H9 (cell line): ENCODE results near the gene NEK7. TPM values are rescaled to one million over a fixed set of nuclear protein-coding genes. Genes with fewer than 3 reads are reported as not detected.
A peak's percentile ranks its signal among the peaks of the same experiment; 100 is the strongest.

ENCODE experiments used
- DNase-seq: peaks from one replicate; pipeline ENCODE4 v3.0.0-alpha.2; 2017
- H2AFZ ChIP-seq: one replicate; pipeline ENCODE4 v1.6.1; 2013; ENCODE audit warnings: mild to moderate bottlenecking, low read length, control low read depth, moderate library complexity
- H2AK5ac ChIP-seq: 2 replicates; pipeline ENCODE4 v1.6.1; 2013; ENCODE audit warnings: low read length, control low read depth, mixed read lengths; ENCODE audit not compliant: insufficient read length
- H2BK120ac ChIP-seq: one replicate; pipeline ENCODE4 v1.6.1; 2013; ENCODE audit warnings: low read depth, mild to moderate bottlenecking, low read length, control low read depth, inconsistent platforms; ENCODE audit not compliant: poor library complexity, severe bottlenecking
- H2BK12ac ChIP-seq: 2 replicates; pipeline ENCODE4 v1.6.1; 2013; ENCODE audit warnings: low read length, control low read depth, mixed read lengths, low read depth; ENCODE audit not compliant: insufficient read length
- H2BK15ac ChIP-seq: 2 replicates; pipeline ENCODE4 v1.6.1; 2013; ENCODE audit warnings: low read depth, low read length, control low read depth
- H2BK20ac ChIP-seq: one replicate; pipeline ENCODE4 v1.6.1; 2013; ENCODE audit warnings: low read depth, mild to moderate bottlenecking, low read length, control low read depth, inconsistent platforms; ENCODE audit not compliant: poor library complexity, severe bottlenecking
- H2BK5ac ChIP-seq: 2 replicates; pipeline ENCODE4 v1.6.1; 2013; ENCODE audit warnings: low read length, control low read depth, mixed read lengths; ENCODE audit not compliant: insufficient read length
- H3K14ac ChIP-seq: 2 replicates; pipeline ENCODE4 v1.6.1; 2013; ENCODE audit warnings: low read length, control low read depth; ENCODE audit not compliant: insufficient read depth
- H3K18ac ChIP-seq: 2 replicates; pipeline ENCODE4 v1.6.1; 2013; ENCODE audit warnings: low read depth, mild to moderate bottlenecking, mixed read lengths, low read length, control low read depth; ENCODE audit not compliant: insufficient read length
- H3K23ac ChIP-seq: 2 replicates; pipeline ENCODE4 v1.6.1; 2013; ENCODE audit warnings: low read length, control low read depth, mixed read lengths, low read depth; ENCODE audit not compliant: insufficient read length
- H3K23me2 ChIP-seq: 2 replicates; pipeline ENCODE4 v1.6.1; 2013; ENCODE audit warnings: low read depth, mild to moderate bottlenecking, mixed read lengths, low read length, control low read depth; ENCODE audit not compliant: insufficient read length, poor library complexity, severe bottlenecking
- H3K27ac ChIP-seq: 2 replicates; pipeline ENCODE4 v1.5.1; 2013; ENCODE audit warnings: low read length, control low read depth, mixed read lengths, low read depth; ENCODE audit not compliant: insufficient read length
- H3K27me3 ChIP-seq: 2 replicates; pipeline ENCODE4 v1.6.1; 2013; ENCODE audit warnings: low read length, control low read depth, inconsistent platforms; ENCODE audit not compliant: insufficient read depth
- H3K4ac ChIP-seq: 2 replicates; pipeline ENCODE4 v1.6.1; 2013; ENCODE audit warnings: low read depth, mild to moderate bottlenecking, control low read depth, inconsistent platforms, low read length, moderate library complexity
- H3K4me1 ChIP-seq: 2 replicates; pipeline ENCODE4 v1.6.1; 2013; ENCODE audit warnings: low read length, control low read depth, inconsistent platforms; ENCODE audit not compliant: insufficient read depth
- H3K4me2 ChIP-seq: 2 replicates; pipeline ENCODE4 v1.6.1; 2013; ENCODE audit warnings: low read length, control low read depth, mixed read lengths; ENCODE audit not compliant: insufficient read length, insufficient read depth
- H3K56ac ChIP-seq: 2 replicates; pipeline ENCODE4 v1.6.1; 2013; ENCODE audit warnings: low read depth, mild to moderate bottlenecking, mixed read lengths, low read length, control low read depth; ENCODE audit not compliant: insufficient read length
- H3K79me1 ChIP-seq: 2 replicates; pipeline ENCODE4 v1.6.1; 2013; ENCODE audit warnings: low read depth, mild to moderate bottlenecking, moderate library complexity, low read length, control low read depth, inconsistent platforms; ENCODE audit not compliant: insufficient read depth, poor library complexity, severe bottlenecking
- H3K79me2 ChIP-seq: 2 replicates; pipeline ENCODE4 v1.6.1; 2013; ENCODE audit warnings: low read length, control low read depth, inconsistent platforms; ENCODE audit not compliant: insufficient read depth
- H3K9ac ChIP-seq: 2 replicates; pipeline ENCODE4 v1.6.1; 2013; ENCODE audit warnings: low read length, control low read depth, mixed read lengths; ENCODE audit not compliant: insufficient read length; ENCODE audit errors: extremely low read depth
- H3K9me3 ChIP-seq: one replicate; pipeline ENCODE4 v1.6.1; 2013; ENCODE audit warnings: low read depth, low read length, inconsistent platforms; ENCODE audit not compliant: control insufficient read depth
- H3T11ph ChIP-seq: one replicate; pipeline ENCODE4 v1.6.1; 2013; ENCODE audit warnings: mild to moderate bottlenecking, low read length, control low read depth, inconsistent platforms
- H4K20me1 ChIP-seq: one replicate; pipeline ENCODE4 v1.6.1; 2013; ENCODE audit not compliant: control insufficient read depth, insufficient read length, insufficient read depth
- H4K5ac ChIP-seq: 2 replicates; pipeline ENCODE4 v1.6.1; 2013; ENCODE audit warnings: low read depth, mild to moderate bottlenecking, mixed read lengths, low read length, control low read depth; ENCODE audit not compliant: insufficient read length
- H4K8ac ChIP-seq: replicated peaks from 2 replicates; pipeline ENCODE4 v1.6.1; 2013; ENCODE audit warnings: low read length, control low read depth, mixed read lengths, low read depth; ENCODE audit not compliant: insufficient read length
- H4K91ac ChIP-seq: 2 replicates; pipeline ENCODE4 v1.6.1; 2013; ENCODE audit warnings: low read depth, mild to moderate bottlenecking, moderate library complexity, mixed read lengths, low read length, control low read depth; ENCODE audit not compliant: insufficient read length
- H3K27ac Mint-ChIP-seq, 3 experiments: 2 replicates in 2 of 3; 3 replicates in 1 of 3; pipeline ENCODE4 v1.8.0; 2020 to 2021; ENCODE audit warnings: mixed read lengths in 3 of 3, mild to moderate bottlenecking in 1 of 3, moderate library complexity in 1 of 3
- H3K27me3 Mint-ChIP-seq: 2 replicates; pipeline ENCODE4 v1.8.0; 2021; ENCODE audit warnings: low read depth, mild to moderate bottlenecking, moderate library complexity, mixed read lengths
- H3K36me3 Mint-ChIP-seq, 3 experiments: 2 replicates in 2 of 3; 3 replicates in 1 of 3; pipeline ENCODE4 v1.8.0; 2020 to 2021; ENCODE audit warnings: low read depth in 3 of 3, mixed read lengths in 3 of 3; ENCODE audit not compliant: insufficient read depth in 1 of 3
- H3K4me1 Mint-ChIP-seq, 2 experiments: 2 replicates each; pipeline ENCODE4 v1.8.0; 2020; ENCODE audit warnings: mixed read lengths in 2 of 2
- H3K4me3 Mint-ChIP-seq, 2 experiments: 2 replicates in 1 of 2; 3 replicates in 1 of 2; pipeline ENCODE4 v1.8.0; 2020 to 2021; ENCODE audit warnings: mild to moderate bottlenecking in 2 of 2, mixed read lengths in 2 of 2, moderate library complexity in 1 of 2
- H3K9me3 Mint-ChIP-seq, 2 experiments: 2 replicates in 1 of 2; 3 replicates in 1 of 2; pipeline ENCODE4 v1.8.0; 2020; ENCODE audit warnings: mild to moderate bottlenecking in 2 of 2, mixed read lengths in 2 of 2, moderate library complexity in 1 of 2
- CTCF ChIP-seq: fragments of 200-600 bp; sonication (generic); conservative IDR thresholded peaks from 3 replicates; pipeline ENCODE4 v1.8.0; 2021; ENCODE audit warnings: antibody characterized with exemption, mild to moderate bottlenecking
- WGBS: extraction: QIAGEN DNeasy Blood & Tissue Kit; methylation state at CpG from one replicate; pipeline ENCODE4 v1.1.7; 2013; ENCODE audit warnings: missing lambda C conversion rate, low lambda C conversion rate, mixed read lengths; ENCODE audit not compliant: insufficient read length; ENCODE audit errors: extremely low coverage; 5-methylcytosine and 5-hydroxymethylcytosine counted together
- total RNA-seq: library from RNA; stranded (reverse); gene quantifications from 2 replicates; pipeline ENCODE4 v1.2.1, GENCODE V29; 2021

The NEK7 gene
- total RNA-seq, 1 experiment from 2014 or later = 9.6 TPM

DNA sequence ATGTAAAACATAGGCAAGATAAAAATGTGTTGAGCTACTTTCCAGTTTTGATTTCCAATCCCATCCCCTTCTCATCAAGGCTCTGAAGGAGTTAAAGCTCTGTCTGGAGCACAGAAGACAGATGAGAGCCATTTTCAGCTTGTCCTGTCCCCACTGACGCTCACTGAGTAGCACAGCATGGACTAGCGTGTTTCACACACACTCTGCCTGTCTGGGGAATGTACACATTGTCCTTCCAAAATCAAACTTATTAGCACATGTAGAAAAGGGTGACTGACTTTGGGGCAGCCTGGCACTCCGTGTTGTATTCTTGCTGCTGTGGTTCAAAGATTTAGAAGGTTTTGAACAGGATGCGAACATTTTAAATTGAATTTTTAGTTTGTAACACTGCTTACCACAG lies 139.2 kb downstream of the NEK7 start:
- no peak overlapping the region for H3K9ac ChIP-seq
- Mint-ChIP-seq H3K27ac (0 out of 7 replicates have a peak overlapping the region, but pooled peaks of 1 of the 3 experiments have one; percentile 16), H3K36me3 (no peaks in the 10 kb centered on the region; a peak in 1 of 7 replicates), H3K9me3 (no peaks in the 10 kb centered on the region), H3K4me1 (peaks cover 16 to 30% of the 10 kb centered on the region in 2 experiments), H3K4me3 (no peak overlapping the region), H3K27me3 (no peaks in the 10 kb centered on the region)
- no peaks in the 10 kb centered on the region for H3K79me1 ChIP-seq
- H3K4me1 ChIP-seq = no peaks in the 10 kb centered on the region
- no peak overlapping the region for H3K27ac ChIP-seq
- no peak overlapping the region for H4K5ac ChIP-seq
- H3K4me2 ChIP-seq = no peak overlapping the region
- no CpG with 5 or more reads among the region's 4 CpGs for WGBS
- no peak overlapping the region for H4K91ac ChIP-seq
- H3T11ph ChIP-seq = no peak overlapping the region
- no peaks in the 10 kb centered on the region for H3K9me3 ChIP-seq
- no peak overlapping the region for H3K56ac ChIP-seq
- no peak overlapping the region for H2AK5ac ChIP-seq
- no peak for TF ChIP-seq CTCF
- no peak overlapping the region for H3K14ac ChIP-seq
- no peak for DNase-seq
- H3K4ac ChIP-seq = no peak overlapping the region
- no peaks in the 10 kb centered on the region for H3K27me3 ChIP-seq
- H2BK20ac ChIP-seq = no peak overlapping the region
- H2AFZ ChIP-seq = no peak overlapping the region
- no peak overlapping the region for H2BK5ac ChIP-seq
- H4K20me1 ChIP-seq = no peaks in the 10 kb centered on the region
- H2BK12ac ChIP-seq = no peak overlapping the region
- H2BK15ac ChIP-seq = no peak overlapping the region
- no peaks in the 10 kb centered on the region for H3K79me2 ChIP-seq
- no peak overlapping the region for H4K8ac ChIP-seq
- no peak overlapping the region for H2BK120ac ChIP-seq
- peak overlapping the region; percentile 62 for H3K18ac ChIP-seq
- H3K23me2 ChIP-seq = no peaks in the 10 kb centered on the region
- H3K23ac ChIP-seq = no peak overlapping the region
